Activated CD4-positive, alpha-beta memory T cell treated with anti-CD3 and anti-CD28 coated beads, Interleukin-2, amount 10 ng/mL, durations not matched to agents 7 days and 5 days (primary cell): ENCODE results near the gene PRLH. TPM values are rescaled to one million over a fixed set of nuclear protein-coding genes. Genes with fewer than 3 reads are reported as not detected.

ENCODE experiments used
- CTCF ChIA-PET: fragments of 350-600 bp; sonication (Branson Sonifier 250); formaldehyde crosslinking; loops from one replicate; lab custom pipeline; 2021; ENCODE audit warnings: antibody characterized with exemption, inconsistent platforms; lab: Charles Lee
- POLR2A ChIA-PET: fragments of 350-600 bp; sonication (Branson Sonifier 250); formaldehyde crosslinking; loops from one replicate; lab custom pipeline; 2021; ENCODE audit warnings: antibody characterized with exemption; lab: Charles Lee
- DNase-seq: peaks from one replicate; pipeline ENCODE4 v3.0.0-alpha.2; 2020
- H3K27ac Mint-ChIP-seq: one replicate; pipeline ENCODE4 v1.8.0; 2021; ENCODE audit warnings: mild to moderate bottlenecking, mixed read lengths
- H3K27me3 Mint-ChIP-seq: one replicate; pipeline ENCODE4 v1.8.0; 2021; ENCODE audit warnings: mixed read lengths
- H3K36me3 Mint-ChIP-seq: one replicate; pipeline ENCODE4 v1.8.0; 2021; ENCODE audit warnings: low read depth, mixed read lengths
- H3K4me1 Mint-ChIP-seq: one replicate; pipeline ENCODE4 v1.8.0; 2021; ENCODE audit warnings: mixed read lengths
- H3K4me3 Mint-ChIP-seq: one replicate; pipeline ENCODE4 v1.8.0; 2021; ENCODE audit warnings: mild to moderate bottlenecking, mixed read lengths
- H3K9me3 Mint-ChIP-seq: one replicate; pipeline ENCODE4 v1.8.0; 2021; ENCODE audit warnings: mixed read lengths
- total RNA-seq, 2 experiments: library from RNA; stranded (reverse); gene quantifications; one replicate each; pipeline ENCODE4 v1.2.3, GENCODE V29; 2021

PRLH gene, protein sequence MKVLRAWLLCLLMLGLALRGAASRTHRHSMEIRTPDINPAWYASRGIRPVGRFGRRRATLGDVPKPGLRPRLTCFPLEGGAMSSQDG
- not detected for total RNA-seq

DNA sequence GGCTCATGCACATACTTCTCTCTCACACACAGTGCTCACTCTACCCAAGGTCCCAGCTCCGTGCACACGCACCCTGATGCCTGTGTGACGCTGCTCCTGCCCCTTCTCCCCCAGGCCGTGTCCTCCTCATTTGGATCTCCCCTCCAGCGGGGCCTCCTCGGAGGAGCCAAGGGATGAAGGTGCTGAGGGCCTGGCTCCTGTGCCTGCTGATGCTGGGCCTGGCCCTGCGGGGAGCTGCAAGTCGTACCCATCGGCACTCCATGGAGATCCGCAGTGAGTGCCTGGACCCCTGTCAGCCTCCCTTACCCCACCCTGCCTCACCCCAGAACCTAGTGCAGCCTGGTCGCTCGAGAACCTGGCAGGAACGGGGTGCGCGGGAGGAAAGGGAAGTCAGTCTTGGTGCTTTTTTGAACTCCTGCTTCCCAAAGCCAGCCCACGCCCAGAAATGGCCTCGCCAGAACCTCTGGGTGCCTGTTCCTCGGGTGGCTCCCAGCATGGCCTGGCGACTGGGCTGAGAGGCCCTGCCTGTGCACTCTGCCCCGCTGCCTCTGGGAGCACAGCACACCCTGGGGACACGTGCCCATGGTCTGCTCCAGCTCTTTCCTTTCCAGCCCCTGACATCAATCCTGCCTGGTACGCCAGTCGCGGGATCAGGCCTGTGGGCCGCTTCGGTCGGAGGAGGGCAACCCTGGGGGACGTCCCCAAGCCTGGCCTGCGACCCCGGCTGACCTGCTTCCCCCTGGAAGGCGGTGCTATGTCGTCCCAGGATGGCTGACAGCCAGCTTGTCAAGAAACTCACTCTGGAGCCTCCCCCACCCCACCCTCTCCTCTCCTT lies at the start of gene PRLH:
TSS of gene PRLH (plus strand) at position 174 of the 835 bp plus-strand sequence. CDS start at position 174, 0 bp downstream.
- DNase-seq = no peak
- POLR2A ChIA-PET = no interaction called here
- no peak within 1 kb of the TSS for H3K4me3 Mint-ChIP-seq
- no peaks in the 10 kb centered on the region for H3K9me3 Mint-ChIP-seq
- H3K27ac Mint-ChIP-seq = no peak within 1 kb of the TSS
- H3K36me3 Mint-ChIP-seq = no peaks in the 10 kb centered on the region
- H3K4me1 Mint-ChIP-seq = no peaks in the 10 kb centered on the region
- peaks cover 13% of the 10 kb centered on the region for H3K27me3 Mint-ChIP-seq
- CTCF ChIA-PET = interaction anchor here (1.0 kb wide), 1 partner anchor 54 kb away, joined by 4 read pairs; no protein-coding TSS in a partner anchor

- Mint-ChIP-seq H3K4me3 (no peak overlapping the region), H3K9me3 (no peaks in the 10 kb centered on the region), H3K4me1 (no peaks in the 10 kb centered on the region), H3K36me3 (no peaks in the 10 kb centered on the region), H3K27ac (no peak overlapping the region), H3K27me3 (no peaks in the 10 kb centered on the region)
- CTCF ChIA-PET = no interaction called here
- POLR2A ChIA-PET = no interaction called here
- DNase-seq = no peak
Observed at GRCh38 chr2:237517163-237517562, 49.2 kb upstream of the PRLH start.

GRCh38 chr2:237517990-237518389 lies 48.4 kb upstream of the PRLH start:
- ChIA-PET CTCF (no interaction called here), POLR2A (no interaction called here)
- H3K4me1 Mint-ChIP-seq = no peaks in the 10 kb centered on the region
- H3K9me3 Mint-ChIP-seq = no peaks in the 10 kb centered on the region
- H3K27me3 Mint-ChIP-seq = no peaks in the 10 kb centered on the region
- H3K27ac Mint-ChIP-seq = no peak overlapping the region
- H3K36me3 Mint-ChIP-seq = no peaks in the 10 kb centered on the region
- DNase-seq = no peak
- H3K4me3 Mint-ChIP-seq = no peak overlapping the region

GRCh38 chr2:237519506-237520245 lies 46.7 kb upstream of the PRLH start:
- H3K27ac Mint-ChIP-seq = no peak overlapping the region
- DNase-seq = no peak
- no peak overlapping the region for H3K4me3 Mint-ChIP-seq
- H3K27me3 Mint-ChIP-seq = no peaks in the 10 kb centered on the region
- no peaks in the 10 kb centered on the region for H3K36me3 Mint-ChIP-seq
- CTCF ChIA-PET = no interaction called here
- no peaks in the 10 kb centered on the region for H3K9me3 Mint-ChIP-seq
- no peaks in the 10 kb centered on the region for H3K4me1 Mint-ChIP-seq
- POLR2A ChIA-PET = no interaction called here

DNA sequence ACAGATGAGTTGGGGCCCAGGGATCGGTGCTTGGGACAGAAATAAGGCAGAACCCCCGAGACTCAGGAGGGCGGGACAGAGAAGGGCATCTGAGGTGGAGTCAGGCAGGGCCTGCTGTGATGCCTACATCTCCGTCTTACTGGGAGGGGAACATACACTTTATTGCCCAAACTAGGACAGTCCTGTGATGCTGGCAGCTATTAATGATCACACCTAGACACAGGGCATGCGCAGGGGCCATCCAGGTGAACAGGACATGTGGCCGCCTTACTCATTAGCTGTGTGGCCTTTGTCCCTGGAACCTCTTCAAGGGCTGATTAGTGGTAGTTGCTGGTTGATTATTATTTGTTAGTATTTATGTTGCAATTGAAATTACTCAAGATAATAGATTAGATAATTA lies 46.1 kb upstream of the PRLH start:
- Mint-ChIP-seq H3K27ac (no peak overlapping the region), H3K27me3 (no peaks in the 10 kb centered on the region), H3K36me3 (no peaks in the 10 kb centered on the region), H3K9me3 (no peaks in the 10 kb centered on the region), H3K4me3 (no peak overlapping the region), H3K4me1 (no peaks in the 10 kb centered on the region)
- CTCF ChIA-PET = interaction anchor here (0.7 to 1.5 kb wide), 2 partner anchors 7 to 9 kb away, joined by 3 to 7 read pairs; no protein-coding TSS in a partner anchor
- POLR2A ChIA-PET = no interaction called here
- no peak for DNase-seq

- ChIA-PET CTCF (no interaction called here), POLR2A (no interaction called here)
- H3K27ac Mint-ChIP-seq = no peak overlapping the region
- H3K27me3 Mint-ChIP-seq = no peaks in the 10 kb centered on the region
- no peaks in the 10 kb centered on the region for H3K36me3 Mint-ChIP-seq
- H3K4me1 Mint-ChIP-seq = no peaks in the 10 kb centered on the region
- no peaks in the 10 kb centered on the region for H3K9me3 Mint-ChIP-seq
- no peak for DNase-seq
- H3K4me3 Mint-ChIP-seq = no peak overlapping the region
Observed at GRCh38 chr2:237524631-237525030, 41.7 kb upstream of the PRLH start.

- ChIA-PET POLR2A (no interaction called here), CTCF (no interaction called here)
- DNase-seq = no peak
- no peak overlapping the region for H3K4me3 Mint-ChIP-seq
- H3K36me3 Mint-ChIP-seq = no peaks in the 10 kb centered on the region
- no peaks in the 10 kb centered on the region for H3K4me1 Mint-ChIP-seq
- H3K27me3 Mint-ChIP-seq = no peaks in the 10 kb centered on the region
- no peaks in the 10 kb centered on the region for H3K9me3 Mint-ChIP-seq
- H3K27ac Mint-ChIP-seq = no peak overlapping the region
Observed at GRCh38 chr2:237525559-237526157, 40.7 kb upstream of the PRLH start.

DNA sequence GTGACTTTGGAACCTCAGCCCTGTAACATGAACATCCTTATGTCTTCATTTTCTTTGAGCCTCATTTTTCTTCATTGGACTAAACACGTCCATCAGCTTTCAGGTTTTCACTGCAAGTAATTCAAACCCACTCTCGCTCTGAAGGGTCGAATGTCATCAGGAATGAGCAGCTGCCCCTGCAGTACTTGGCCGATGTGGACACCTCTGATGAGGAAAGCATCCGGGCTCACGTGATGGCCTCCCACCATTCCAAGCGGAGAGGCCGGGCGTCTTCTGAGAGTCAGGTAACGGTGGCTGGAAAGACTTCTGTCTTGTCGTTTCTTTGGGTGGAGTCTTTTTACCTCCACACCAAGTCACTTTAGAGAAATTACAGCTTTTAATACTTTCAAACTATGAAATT lies 39.1 kb upstream of the PRLH start:
- CTCF ChIA-PET = no interaction called here

DNA sequence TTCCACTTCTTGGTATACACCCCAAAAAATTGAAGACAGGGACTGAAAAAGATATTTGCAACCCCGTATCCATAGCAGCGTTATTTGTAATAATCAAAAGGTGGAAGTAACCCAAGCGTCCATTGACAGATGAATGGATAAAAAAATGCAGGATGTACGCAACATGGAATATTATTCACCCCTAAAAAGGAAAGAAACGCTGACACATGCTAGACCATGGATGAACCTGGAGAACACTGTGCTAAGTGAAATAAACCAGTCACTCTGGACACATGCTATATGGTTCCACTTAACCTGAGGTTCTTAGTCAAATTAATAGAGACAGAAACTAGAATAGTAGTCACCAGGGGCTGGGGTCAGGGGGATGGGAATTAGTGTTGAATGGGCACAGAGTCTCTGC lies 38.6 kb upstream of the PRLH start:
- DNase-seq = no peak
- Mint-ChIP-seq H3K27ac (no peak overlapping the region), H3K9me3 (no peaks in the 10 kb centered on the region), H3K36me3 (no peaks in the 10 kb centered on the region), H3K4me3 (no peak overlapping the region), H3K27me3 (no peaks in the 10 kb centered on the region), H3K4me1 (no peaks in the 10 kb centered on the region)
- ChIA-PET POLR2A (no interaction called here), CTCF (no interaction called here)

More for the DNA sequence above, 39.1 kb upstream of the PRLH start:
- Mint-ChIP-seq H3K27me3 (no peaks in the 10 kb centered on the region), H3K4me1 (no peaks in the 10 kb centered on the region), H3K9me3 (no peaks in the 10 kb centered on the region), H3K36me3 (no peaks in the 10 kb centered on the region), H3K4me3 (no peak overlapping the region), H3K27ac (no peak overlapping the region)
- POLR2A ChIA-PET = no interaction called here
- no peak for DNase-seq

- Mint-ChIP-seq H3K9me3 (no peaks in the 10 kb centered on the region), H3K4me1 (no peaks in the 10 kb centered on the region), H3K27me3 (no peaks in the 10 kb centered on the region), H3K36me3 (no peaks in the 10 kb centered on the region), H3K27ac (no peak overlapping the region), H3K4me3 (no peak overlapping the region)
- CTCF ChIA-PET = interaction anchor here (2.0 kb wide), 1 partner anchor 17 kb away, joined by 7 read pairs; no protein-coding TSS in a partner anchor
- POLR2A ChIA-PET = no interaction called here
- DNase-seq = no peak
Observed at GRCh38 chr2:237529452-237530402, 36.6 kb upstream of the PRLH start.

GRCh38 chr2:237530472-237531433 lies 35.6 kb upstream of the PRLH start:
- Mint-ChIP-seq H3K27me3 (peaks cover 3% of the 10 kb centered on the region), H3K36me3 (no peaks in the 10 kb centered on the region), H3K9me3 (no peaks in the 10 kb centered on the region), H3K27ac (no peak overlapping the region), H3K4me3 (no peak overlapping the region), H3K4me1 (no peaks in the 10 kb centered on the region)
- POLR2A ChIA-PET = no interaction called here
- CTCF ChIA-PET = interaction anchor here (2.0 kb wide), 1 partner anchor 18 kb away, joined by 7 read pairs; no protein-coding TSS in a partner anchor
- no peak for DNase-seq
